ENCODE results near the gene EBP.
A peak's percentile ranks its signal among the peaks of the same experiment; 100 is the strongest.

EBP gene

DNA sequence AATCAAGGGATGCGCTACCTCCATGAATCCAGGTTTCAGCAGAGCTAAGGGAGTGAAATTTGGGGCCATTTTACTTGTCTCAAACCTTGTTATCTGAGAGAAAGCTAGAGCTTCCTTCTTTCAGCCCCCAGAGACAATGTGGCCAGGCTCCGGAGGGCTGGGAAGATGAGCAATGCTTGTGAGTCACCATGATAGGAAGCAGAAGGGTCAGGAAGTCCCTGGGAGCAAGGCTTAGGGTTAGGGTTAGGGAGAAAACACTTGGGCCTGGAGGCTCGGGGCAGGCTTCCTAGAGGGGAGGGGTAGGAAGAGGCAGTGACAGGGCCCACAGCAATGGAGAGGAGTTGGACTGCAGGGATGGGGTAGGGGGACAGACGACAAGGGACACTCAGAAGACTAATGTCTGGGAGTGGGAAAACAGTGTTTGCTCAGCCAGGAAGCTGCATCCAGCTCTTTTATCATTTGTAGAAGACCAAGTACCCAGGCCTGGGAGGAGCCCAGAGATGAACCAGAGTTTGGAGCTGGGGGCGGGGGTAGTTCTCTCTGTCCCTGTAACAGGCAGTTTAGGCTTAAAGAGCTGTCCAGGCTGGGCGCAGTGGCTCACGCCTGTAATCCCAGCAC, 29.2 kb upstream of the EBP start:
- no peak overlapping the region for H4K12ac ChIP-seq (ENCODE audit: low read depth, low read length)
- no peak overlapping the region for H2AFZ ChIP-seq (ENCODE audit: insufficient read depth, low read length, poor library complexity)
- WGBS (ENCODE audit: extremely low coverage, insufficient coverage, insufficient read length) = no CpG with 5 or more reads among the region's 7 CpGs
- no peak overlapping the region for H3K18ac ChIP-seq (ENCODE audit: low read length)
- H3K27me3 ChIP-seq (ENCODE audit: insufficient read depth, low read length) = no peaks in the 10 kb centered on the region
- no peaks in the 10 kb centered on the region for H3K36me3 ChIP-seq (ENCODE audit: control insufficient read depth in 1 of 2, insufficient read depth in 2 of 2, low read length in 2 of 2)
- peaks cover 4 to 14% of the 10 kb centered on the region in 2 experiments for H3K4me1 ChIP-seq (ENCODE audit: control insufficient read depth in 1 of 2, insufficient read depth in 2 of 2, low read length in 2 of 2)
- no peaks in the 10 kb centered on the region for H3K79me2 ChIP-seq (ENCODE audit: control insufficient read depth, insufficient read depth, low read length, poor library complexity)
- no peak overlapping the region for H2BK5ac ChIP-seq (ENCODE audit: low read depth, low read length, poor library complexity)
- H4K8ac ChIP-seq (ENCODE audit: low read depth, low read length) = peak overlapping the region; percentile 43
- H3K79me1 ChIP-seq (ENCODE audit: low read length) = peaks cover 3% of the 10 kb centered on the region
- H3K4me2 ChIP-seq (ENCODE audit: low read length) = no peak overlapping the region
- H3K9ac ChIP-seq (ENCODE audit: low read length) = no peak overlapping the region
- H3K23ac ChIP-seq (ENCODE audit: low read length) = no peak overlapping the region
- no peak overlapping the region for H3K14ac ChIP-seq (ENCODE audit: low read length)
- no peak overlapping the region for H3K4ac ChIP-seq (ENCODE audit: low read depth, low read length)
- H2BK120ac ChIP-seq (ENCODE audit: insufficient read depth, low read length, poor library complexity) = peak overlapping the region; percentile 40
- H3K9me3 ChIP-seq (ENCODE audit: insufficient read depth, low read depth, low read length) = peaks cover 5% of the 10 kb centered on the region
- H2BK12ac ChIP-seq (ENCODE audit: low read length) = no peak overlapping the region
- H3K4me3 ChIP-seq (ENCODE audit: low read depth, low read length) = no peak overlapping the region
- H4K91ac ChIP-seq (ENCODE audit: low read depth, low read length) = peak overlapping the region; percentile 18
- DNase-seq = no peak
- H2AK5ac ChIP-seq (ENCODE audit: low read length) = no peak overlapping the region
- peak overlapping the region; percentile 40 for H3K27ac ChIP-seq (ENCODE audit: low read depth, low read length)

DNA sequence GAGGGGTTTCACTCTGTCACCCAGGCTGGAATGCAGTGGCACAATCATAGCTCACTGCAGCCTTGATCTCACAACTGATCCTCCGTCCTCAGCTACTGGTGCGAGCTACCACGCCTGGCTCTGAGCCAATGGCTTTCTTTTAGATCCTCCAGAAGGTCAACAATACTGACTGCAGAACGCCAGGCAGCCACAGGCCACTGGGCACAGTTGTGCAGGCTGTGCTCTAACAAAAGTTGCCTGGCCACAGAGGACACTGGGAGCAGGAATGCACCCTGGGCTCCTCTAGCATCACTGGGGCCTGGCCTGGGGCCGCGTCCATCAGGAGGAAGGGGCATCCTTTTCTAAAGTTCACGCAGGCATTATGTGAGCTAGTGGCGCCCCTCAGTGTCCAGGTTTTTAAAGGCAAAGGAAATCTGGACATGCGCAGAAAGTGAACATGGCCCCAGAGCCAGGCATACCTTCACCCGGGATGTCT, 27.7 kb upstream of the EBP start:
- no peaks in the 10 kb centered on the region for H3K36me3 ChIP-seq (ENCODE audit: control insufficient read depth in 1 of 2, insufficient read depth in 2 of 2, low read length in 2 of 2)
- no peak overlapping the region for H3K4me2 ChIP-seq (ENCODE audit: low read length)
- H3K9ac ChIP-seq (ENCODE audit: low read length) = no peak overlapping the region
- no peak overlapping the region for H4K8ac ChIP-seq (ENCODE audit: low read depth, low read length)
- H4K91ac ChIP-seq (ENCODE audit: low read depth, low read length) = no peak overlapping the region
- H3K18ac ChIP-seq (ENCODE audit: low read length) = no peak overlapping the region
- H2BK12ac ChIP-seq (ENCODE audit: low read length) = no peak overlapping the region
- H3K4me3 ChIP-seq (ENCODE audit: low read depth, low read length) = no peak overlapping the region
- no peaks in the 10 kb centered on the region for H3K27me3 ChIP-seq (ENCODE audit: insufficient read depth, low read length)
- H3K27ac ChIP-seq (ENCODE audit: low read depth, low read length) = no peak overlapping the region
- H3K14ac ChIP-seq (ENCODE audit: low read length) = no peak overlapping the region
- H3K4ac ChIP-seq (ENCODE audit: low read depth, low read length) = no peak overlapping the region
- H3K23ac ChIP-seq (ENCODE audit: low read length) = no peak overlapping the region
- H2AK5ac ChIP-seq (ENCODE audit: low read length) = no peak overlapping the region
- no peak overlapping the region for H2BK120ac ChIP-seq (ENCODE audit: insufficient read depth, low read length, poor library complexity)
- H3K9me3 ChIP-seq (ENCODE audit: insufficient read depth, low read depth, low read length) = no peaks in the 10 kb centered on the region
- peaks cover 4 to 12% of the 10 kb centered on the region in 2 experiments for H3K4me1 ChIP-seq (ENCODE audit: control insufficient read depth in 1 of 2, insufficient read depth in 2 of 2, low read length in 2 of 2)
- peak; percentile 56 to 72 for DNase-seq
- H3K79me2 ChIP-seq (ENCODE audit: control insufficient read depth, insufficient read depth, low read length, poor library complexity) = no peaks in the 10 kb centered on the region
- H2BK5ac ChIP-seq (ENCODE audit: low read depth, low read length, poor library complexity) = no peak overlapping the region
- no peak overlapping the region for H4K12ac ChIP-seq (ENCODE audit: low read depth, low read length)
- WGBS (ENCODE audit: extremely low coverage, insufficient coverage, insufficient read length) = no CpG with 5 or more reads among the region's 10 CpGs
- H3K79me1 ChIP-seq (ENCODE audit: low read length) = peaks cover 3% of the 10 kb centered on the region
- H2AFZ ChIP-seq (ENCODE audit: insufficient read depth, low read length, poor library complexity) = no peak overlapping the region

DNA sequence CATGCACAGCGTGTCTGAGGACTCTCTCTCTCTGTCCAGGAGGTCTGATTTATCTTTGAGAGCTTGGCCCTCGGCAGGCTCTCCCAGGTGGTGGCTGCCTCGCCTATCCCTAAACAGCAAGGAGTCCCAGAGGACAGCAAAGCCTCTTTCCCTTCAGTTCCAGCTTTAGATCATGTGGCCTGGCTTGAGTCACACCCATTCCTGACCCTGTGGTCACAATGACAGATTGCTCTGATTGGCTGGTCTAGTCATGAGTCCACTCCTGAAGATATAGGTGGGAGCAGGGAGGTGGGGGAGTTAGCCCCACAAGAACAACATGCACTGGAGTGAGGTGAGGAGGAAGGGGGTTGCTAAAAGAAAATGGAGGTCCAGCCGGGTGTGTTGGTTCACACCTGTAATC, 24.9 kb upstream of the EBP start:
- no peak overlapping the region for H4K91ac ChIP-seq (ENCODE audit: low read depth, low read length)
- WGBS (ENCODE audit: extremely low coverage, insufficient coverage, insufficient read length) = no CpG with 5 or more reads among the region's 4 CpGs
- no peak overlapping the region for H3K14ac ChIP-seq (ENCODE audit: low read length)
- H3K9me3 ChIP-seq (ENCODE audit: insufficient read depth, low read depth, low read length) = no peaks in the 10 kb centered on the region
- H3K36me3 ChIP-seq (ENCODE audit: control insufficient read depth in 1 of 2, insufficient read depth in 2 of 2, low read length in 2 of 2) = no peaks in the 10 kb centered on the region
- no peak overlapping the region for H2BK12ac ChIP-seq (ENCODE audit: low read length)
- H2AFZ ChIP-seq (ENCODE audit: insufficient read depth, low read length, poor library complexity) = no peak overlapping the region
- no peak overlapping the region for H2AK5ac ChIP-seq (ENCODE audit: low read length)
- no peak for DNase-seq
- no peaks in the 10 kb centered on the region for H3K79me2 ChIP-seq (ENCODE audit: control insufficient read depth, insufficient read depth, low read length, poor library complexity)
- H3K79me1 ChIP-seq (ENCODE audit: low read length) = peaks cover 3% of the 10 kb centered on the region
- H2BK5ac ChIP-seq (ENCODE audit: low read depth, low read length, poor library complexity) = no peak overlapping the region
- no peak overlapping the region for H4K8ac ChIP-seq (ENCODE audit: low read depth, low read length)
- H3K4me2 ChIP-seq (ENCODE audit: low read length) = no peak overlapping the region
- H3K18ac ChIP-seq (ENCODE audit: low read length) = no peak overlapping the region
- H3K4me3 ChIP-seq (ENCODE audit: low read depth, low read length) = no peak overlapping the region
- no peak overlapping the region for H3K4ac ChIP-seq (ENCODE audit: low read depth, low read length)
- no peak overlapping the region for H2BK120ac ChIP-seq (ENCODE audit: insufficient read depth, low read length, poor library complexity)
- no peak overlapping the region for H4K12ac ChIP-seq (ENCODE audit: low read depth, low read length)
- H3K9ac ChIP-seq (ENCODE audit: low read length) = no peak overlapping the region
- H3K27ac ChIP-seq (ENCODE audit: low read depth, low read length) = no peak overlapping the region
- H3K4me1 ChIP-seq (ENCODE audit: control insufficient read depth in 1 of 2, insufficient read depth in 2 of 2, low read length in 2 of 2) = peaks cover 4 to 11% of the 10 kb centered on the region in 2 experiments
- no peak overlapping the region for H3K23ac ChIP-seq (ENCODE audit: low read length)
- no peaks in the 10 kb centered on the region for H3K27me3 ChIP-seq (ENCODE audit: insufficient read depth, low read length)

DNA sequence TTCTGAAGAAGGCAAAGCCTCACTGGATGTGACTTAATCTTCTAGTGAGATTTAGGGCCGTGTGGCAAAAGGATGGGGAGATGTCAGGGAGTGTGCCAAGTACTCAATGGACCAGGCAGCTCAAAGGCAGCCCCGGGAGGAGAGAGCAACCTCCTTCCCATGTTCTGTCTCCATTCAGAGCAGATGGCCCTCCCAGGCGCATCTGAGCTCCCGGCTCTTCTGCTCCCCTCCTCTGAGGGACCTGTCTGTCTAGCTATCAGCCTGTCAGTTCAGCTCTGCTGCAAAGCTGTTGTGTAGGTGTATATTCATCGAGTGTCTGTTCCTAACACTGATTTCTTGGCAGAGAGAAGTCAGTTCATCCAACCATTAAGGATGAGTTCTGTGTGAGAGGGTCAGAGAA, 23.7 kb upstream of the EBP start:
- no peak for DNase-seq
- no peaks in the 10 kb centered on the region for H3K79me2 ChIP-seq (ENCODE audit: control insufficient read depth, insufficient read depth, low read length, poor library complexity)
- no peak overlapping the region for H2BK120ac ChIP-seq (ENCODE audit: insufficient read depth, low read length, poor library complexity)
- no peak overlapping the region for H2AFZ ChIP-seq (ENCODE audit: insufficient read depth, low read length, poor library complexity)
- no peak overlapping the region for H4K8ac ChIP-seq (ENCODE audit: low read depth, low read length)
- no peak overlapping the region for H4K12ac ChIP-seq (ENCODE audit: low read depth, low read length)
- no peaks in the 10 kb centered on the region for H3K36me3 ChIP-seq (ENCODE audit: control insufficient read depth in 1 of 2, insufficient read depth in 2 of 2, low read length in 2 of 2)
- peaks cover 0 to 2% of the 10 kb centered on the region in 2 experiments for H3K4me1 ChIP-seq (ENCODE audit: control insufficient read depth in 1 of 2, insufficient read depth in 2 of 2, low read length in 2 of 2)
- H3K14ac ChIP-seq (ENCODE audit: low read length) = no peak overlapping the region
- no peak overlapping the region for H2BK12ac ChIP-seq (ENCODE audit: low read length)
- no peaks in the 10 kb centered on the region for H3K9me3 ChIP-seq (ENCODE audit: insufficient read depth, low read depth, low read length)
- H2AK5ac ChIP-seq (ENCODE audit: low read length) = no peak overlapping the region
- no peak overlapping the region for H3K18ac ChIP-seq (ENCODE audit: low read length)
- H3K4ac ChIP-seq (ENCODE audit: low read depth, low read length) = no peak overlapping the region
- no peak overlapping the region for H3K4me2 ChIP-seq (ENCODE audit: low read length)
- H2BK5ac ChIP-seq (ENCODE audit: low read depth, low read length, poor library complexity) = no peak overlapping the region
- no CpG with 5 or more reads among the region's 5 CpGs for WGBS (ENCODE audit: extremely low coverage, insufficient coverage, insufficient read length)
- H4K91ac ChIP-seq (ENCODE audit: low read depth, low read length) = no peak overlapping the region
- H3K79me1 ChIP-seq (ENCODE audit: low read length) = no peaks in the 10 kb centered on the region
- H3K9ac ChIP-seq (ENCODE audit: low read length) = no peak overlapping the region
- H3K27ac ChIP-seq (ENCODE audit: low read depth, low read length) = no peak overlapping the region
- H3K4me3 ChIP-seq (ENCODE audit: low read depth, low read length) = no peak overlapping the region
- no peak overlapping the region for H3K23ac ChIP-seq (ENCODE audit: low read length)
- no peaks in the 10 kb centered on the region for H3K27me3 ChIP-seq (ENCODE audit: insufficient read depth, low read length)

All from trophoblast cell (in vitro differentiated cells and primary cell).